CD4-positive, alpha-beta T cell treated with Interleukin-10 for 1 hour (primary cell): Measurements from ENCODE around the gene OR5P2.
"Not testable (repeated sequence)": the region's sequence is repeated elsewhere in the genome, so short reads cannot be mapped to it uniquely, and the experiment has no call there.

ENCODE experiments used
- DNase-seq: peaks from one replicate; pipeline ENCODE4 v3.0.0-alpha.2; 2020

The OR5P2 gene

GRCh38 chr11:7796842-7797241 lies at the start of gene OR5P2:
TSS of gene OR5P2 (minus strand) at chr11:7796942. CDS start at chr11:7796942, 0 bp downstream.
- DNase-seq, result no peak

GRCh38 chr11:7846003-7846402 lies 49.3 kb upstream of the OR5P2 start:
- DNase-seq, result no peak

- no peak for DNase-seq
Observed at GRCh38 chr11:7844986-7845385, 48.2 kb upstream of the OR5P2 start.

- DNase-seq, result no peak
Observed at GRCh38 chr11:7844521-7844920, 47.8 kb upstream of the OR5P2 start.

GRCh38 chr11:7840578-7840977 lies 43.8 kb upstream of the OR5P2 start:
- DNase-seq, result no peak

- no peak for DNase-seq
Observed at GRCh38 chr11:7833527-7833926, 36.8 kb upstream of the OR5P2 start.

GRCh38 chr11:7830740-7831139 lies 34.0 kb upstream of the OR5P2 start, which contains the start of gene OR5P3:
TSS of gene OR5P3 (minus strand) at chr11:7830840.
- DNase-seq, result no peak

- DNase-seq, result no peak
Observed at GRCh38 chr11:7826324-7826723, 29.6 kb upstream of the OR5P2 start.

GRCh38 chr11:7820417-7820816 lies 23.7 kb upstream of the OR5P2 start:
- not testable (repeated sequence) for DNase-seq

GRCh38 chr11:7814897-7815296 lies 18.2 kb upstream of the OR5P2 start:
- not testable (repeated sequence) for DNase-seq

GRCh38 chr11:7810301-7810700 lies 13.6 kb upstream of the OR5P2 start:
- not testable (repeated sequence) for DNase-seq

- no peak for DNase-seq
Observed at GRCh38 chr11:7793233-7793632, 3.5 kb downstream of the OR5P2 start.

- no peak for DNase-seq
Observed at GRCh38 chr11:7787239-7787638, 9.5 kb downstream of the OR5P2 start.

GRCh38 chr11:7775689-7776088 lies 21.1 kb downstream of the OR5P2 start:
- DNase-seq, result no peak

GRCh38 chr11:7764301-7764700 lies 32.4 kb downstream of the OR5P2 start:
- not testable (repeated sequence) for DNase-seq

- DNase-seq, result no peak
Observed at GRCh38 chr11:7759010-7759409, 37.7 kb downstream of the OR5P2 start.

GRCh38 chr11:7749456-7749855 lies 47.3 kb downstream of the OR5P2 start:
- no peak for DNase-seq
